H1 (cell line): ENCODE results near the gene CENPX. TPM values are rescaled to one million over a fixed set of nuclear protein-coding genes. Genes with fewer than 3 reads are reported as not detected.

Experiments
- CTCF ChIA-PET: fragments of 300-600 bp; sonication (Branson Sonifier 250); formaldehyde crosslinking; loops from one replicate; lab custom pipeline; 2021; ENCODE audit not compliant: partially characterized antibody; lab: Charles Lee
- POLR2A ChIA-PET: fragments of 300-600 bp; sonication (Branson Sonifier 250); formaldehyde crosslinking; loops from one replicate; lab custom pipeline; 2021; ENCODE audit warnings: inconsistent platforms; ENCODE audit not compliant: partially characterized antibody; lab: Charles Lee
- DNase-seq, 2 experiments: peaks; one replicate each; pipeline versions ENCODE4 v3.0.0 to v3.0.0-alpha.2; 2010 to 2022; ENCODE audit warnings: low spot score in 2 of 2, low read depth in 1 of 2, mixed read lengths in 1 of 2
- FAIRE-seq: peaks from 2 replicates; lab custom pipeline; 2011; peaks lifted over from hg19 to GRCh38; lab: Jason Lieb, UNC
- H2AFZ ChIP-seq: 2 replicates; pipeline ENCODE4 v1.8.1; 2012; ENCODE audit warnings: low read length, inconsistent platforms
- H2AK5ac ChIP-seq: 2 replicates; pipeline ENCODE4 v1.6.1; 2013; ENCODE audit warnings: low read depth, low read length
- H2BK120ac ChIP-seq: replicated peaks from 2 replicates; pipeline ENCODE3; 2013; ENCODE audit warnings: low read depth, low read length, inconsistent platforms
- H2BK12ac ChIP-seq: 2 replicates; pipeline ENCODE4 v1.6.1; 2013; ENCODE audit warnings: low read depth, low read length
- H2BK15ac ChIP-seq: 2 replicates; pipeline ENCODE4 v1.6.1; 2013; ENCODE audit warnings: low read length
- H2BK20ac ChIP-seq: 2 replicates; pipeline ENCODE4 v1.6.1; 2013; ENCODE audit warnings: low read length
- H2BK5ac ChIP-seq: 2 replicates; pipeline ENCODE4 v1.6.1; 2013; ENCODE audit warnings: low read depth, low read length
- H3K14ac ChIP-seq: 2 replicates; pipeline ENCODE4 v1.6.1; 2013; ENCODE audit warnings: inconsistent platforms; ENCODE audit not compliant: insufficient read length
- H3K18ac ChIP-seq: 2 replicates; pipeline ENCODE4 v1.6.1; 2013; ENCODE audit warnings: low read length; ENCODE audit errors: extremely low read depth
- H3K23ac ChIP-seq: 2 replicates; pipeline ENCODE4 v1.6.1; 2013; ENCODE audit warnings: inconsistent platforms; ENCODE audit not compliant: insufficient read length
- H3K23me2 ChIP-seq: 2 replicates; pipeline ENCODE4 v1.6.1; 2013; ENCODE audit warnings: low read depth, low read length
- H3K27ac ChIP-seq: 2 replicates; pipeline ENCODE4 v1.6.1; 2011; ENCODE audit warnings: low read depth, low read length, inconsistent platforms
- H3K27me3 ChIP-seq, 4 experiments: replicated peaks in 1 of 4; 1 replicate in 1 of 4; 2 replicates in 3 of 4; pipeline versions ENCODE4 v1.6.1 to v1.8.1; 2011 to 2013; ENCODE audit warnings: low read length in 3 of 4, mild to moderate bottlenecking in 3 of 4, inconsistent platforms in 2 of 4, mixed read lengths in 2 of 4, moderate library complexity in 1 of 4; ENCODE audit not compliant: control insufficient read depth in 3 of 4, insufficient read depth in 3 of 4; ENCODE audit errors: extremely low read depth in 1 of 4
- H3K36me3 ChIP-seq, 4 experiments: 2 replicates each; pipeline versions ENCODE4 v1.6.1 to v1.8.1; 2011 to 2013; ENCODE audit warnings: mild to moderate bottlenecking in 4 of 4, low read length in 3 of 4, moderate library complexity in 2 of 4, control low read depth in 1 of 4, inconsistent platforms in 1 of 4; ENCODE audit not compliant: insufficient read depth in 4 of 4, control insufficient read depth in 2 of 4
- H3K4ac ChIP-seq: replicated peaks from 2 replicates; pipeline ENCODE3; 2013; ENCODE audit warnings: low read length, low read depth, mixed read lengths, inconsistent platforms; ENCODE audit not compliant: insufficient read length
- H3K4me1 ChIP-seq, 4 experiments: replicated peaks in 1 of 4; 1 replicate in 1 of 4; 2 replicates in 3 of 4; pipeline versions ENCODE4 v1.6.1 to v1.8.1; 2011 to 2013; ENCODE audit warnings: low read length in 3 of 4, inconsistent platforms in 2 of 4, mixed read lengths in 1 of 4; ENCODE audit not compliant: insufficient read depth in 4 of 4, control insufficient read depth in 3 of 4
- H3K4me2 ChIP-seq, 2 experiments: 2 replicates each; pipeline versions ENCODE4 v1.6.1 to v1.8.1; 2011 to 2013; ENCODE audit warnings: low read depth in 2 of 2, low read length in 2 of 2, control low read depth in 1 of 2, inconsistent platforms in 1 of 2, mild to moderate bottlenecking in 1 of 2; ENCODE audit not compliant: insufficient read depth in 1 of 2
- H3K4me3 ChIP-seq, 4 experiments: fragments of 200-600, 300-600 bp in 1 of 4; sonication (generic), shearing (Covaris generic), sonication (Bioruptor Twin) in 1 of 4; 2 replicates each; pipeline versions ENCODE4 v1.5.1 to v1.8.1; 2011 to 2016; ENCODE audit warnings: low read length in 4 of 4, low read depth in 3 of 4, control low read depth in 2 of 4, inconsistent platforms in 2 of 4, mild to moderate bottlenecking in 2 of 4, mixed read lengths in 1 of 4, moderate library complexity in 1 of 4; ENCODE audit not compliant: insufficient read depth in 2 of 4; ENCODE audit errors: extremely low read depth in 1 of 4
- H3K56ac ChIP-seq: replicated peaks from 2 replicates; pipeline ENCODE3; 2013; ENCODE audit warnings: low read depth, mild to moderate bottlenecking, mixed read lengths, low read length, inconsistent platforms; ENCODE audit not compliant: insufficient read length
- H3K79me1 ChIP-seq: 2 replicates; pipeline ENCODE4 v1.6.1; 2013; ENCODE audit warnings: low read depth, low read length, control low read depth
- H3K79me2 ChIP-seq, 2 experiments: 2 replicates each; pipeline versions ENCODE4 v1.6.1 to v1.8.1; 2012 to 2013; ENCODE audit warnings: low read length in 2 of 2, mild to moderate bottlenecking in 2 of 2, inconsistent platforms in 1 of 2; ENCODE audit not compliant: insufficient read depth in 2 of 2, control insufficient read depth in 1 of 2
- H3K9ac ChIP-seq, 4 experiments: replicated peaks in 1 of 4; 1 replicate in 1 of 4; 2 replicates in 3 of 4; pipeline versions ENCODE4 v1.6.1 to v1.8.1; 2011 to 2013; ENCODE audit warnings: low read depth in 3 of 4, low read length in 3 of 4, control low read depth in 2 of 4, mild to moderate bottlenecking in 2 of 4, moderate library complexity in 2 of 4, inconsistent platforms in 1 of 4; ENCODE audit errors: extremely low read depth in 1 of 4
- H3K9me3 ChIP-seq, 2 experiments: 2 replicates each; pipeline versions ENCODE4 v1.6.1 to v1.8.1; 2012 to 2013; ENCODE audit warnings: mild to moderate bottlenecking in 2 of 2, moderate library complexity in 2 of 2, control low read depth in 1 of 2, inconsistent platforms in 1 of 2, low read depth in 1 of 2, low read length in 1 of 2, mixed read lengths in 1 of 2; ENCODE audit not compliant: insufficient read depth in 2 of 2
- H4K20me1 ChIP-seq, 2 experiments: replicated peaks in 1 of 2; 2 replicates each; pipeline versions ENCODE3 to v1.8.1; 2011 to 2013; ENCODE audit warnings: inconsistent platforms in 2 of 2, low read length in 2 of 2, mild to moderate bottlenecking in 1 of 2; ENCODE audit not compliant: insufficient read depth in 2 of 2, control insufficient read depth in 1 of 2
- H4K5ac ChIP-seq: 2 replicates; pipeline ENCODE4 v1.6.1; 2013; ENCODE audit warnings: low read length, low read depth, mixed read lengths, inconsistent platforms; ENCODE audit not compliant: insufficient read length
- H4K8ac ChIP-seq: 2 replicates; pipeline ENCODE4 v1.8.0; 2013; ENCODE audit warnings: mild to moderate bottlenecking, moderate library complexity, low read length, inconsistent platforms; ENCODE audit not compliant: insufficient read depth; ENCODE audit errors: extremely low read depth
- H4K91ac ChIP-seq: replicated peaks from 2 replicates; pipeline ENCODE3; 2013; ENCODE audit warnings: low read length, mixed read lengths, inconsistent platforms; ENCODE audit not compliant: insufficient read length
- CREB1 ChIP-seq: IDR thresholded peaks from 2 replicates; pipeline ENCODE4 v1.6.1; 2012; ENCODE audit warnings: inconsistent platforms
- JUND ChIP-seq: IDR thresholded peaks from 2 replicates; pipeline ENCODE4 v1.6.1; 2011; ENCODE audit warnings: mild to moderate bottlenecking, improper control_type of control experiment, low read length
- WGBS, 2 experiments: shearing (Covaris generic) in 1 of 2; methylation state at CpG; one replicate each; pipeline versions ENCODE4 v1.1.6 to v1.1.7; 2013 to 2015; ENCODE audit warnings: low lambda C conversion rate in 2 of 2, mixed read lengths in 2 of 2, inconsistent platforms in 1 of 2, low coverage in 1 of 2, missing lambda C conversion rate in 1 of 2; ENCODE audit not compliant: insufficient replicate concordance in 2 of 2, insufficient coverage in 1 of 2, insufficient read length in 1 of 2; ENCODE audit errors: extremely low coverage in 1 of 2, missing lambda C conversion rate in 1 of 2; 5-methylcytosine and 5-hydroxymethylcytosine counted together
- polyA plus RNA-seq, 7 experiments: library from polyadenylated mRNA; depleted of rRNA in 3 of 7; stranded (reverse) in 5 of 7; unstranded in 2 of 7; fragments of >200 nt in 5 of 7; fragments of 200-250 nt in 2 of 7; gene quantifications; 1 replicate in 5 of 7; 2 replicates in 1 of 7; 4 replicates in 1 of 7; pipeline versions ENCODE4 v1.2.1 to v1.2.3, GENCODE V29; 2011 to 2013; ENCODE audit warnings: missing spikeins in 2 of 7, mixed read lengths in 2 of 7
- total RNA-seq: library from RNA; stranded (reverse); fragmentation: NEBNext Ultra II Directional; extraction: Animal tissue kit (Norgen Biotek cat#: 25700); gene quantifications from 2 replicates; pipeline ENCODE4 v1.2.1, GENCODE V29; 2021

CENPX gene
- total and polyA plus RNA-seq, 2 of the 8 experiments (the other 6 are each of a cell fraction or from before 2014, with no cell fraction given): 116 to 122 TPM

DNA sequence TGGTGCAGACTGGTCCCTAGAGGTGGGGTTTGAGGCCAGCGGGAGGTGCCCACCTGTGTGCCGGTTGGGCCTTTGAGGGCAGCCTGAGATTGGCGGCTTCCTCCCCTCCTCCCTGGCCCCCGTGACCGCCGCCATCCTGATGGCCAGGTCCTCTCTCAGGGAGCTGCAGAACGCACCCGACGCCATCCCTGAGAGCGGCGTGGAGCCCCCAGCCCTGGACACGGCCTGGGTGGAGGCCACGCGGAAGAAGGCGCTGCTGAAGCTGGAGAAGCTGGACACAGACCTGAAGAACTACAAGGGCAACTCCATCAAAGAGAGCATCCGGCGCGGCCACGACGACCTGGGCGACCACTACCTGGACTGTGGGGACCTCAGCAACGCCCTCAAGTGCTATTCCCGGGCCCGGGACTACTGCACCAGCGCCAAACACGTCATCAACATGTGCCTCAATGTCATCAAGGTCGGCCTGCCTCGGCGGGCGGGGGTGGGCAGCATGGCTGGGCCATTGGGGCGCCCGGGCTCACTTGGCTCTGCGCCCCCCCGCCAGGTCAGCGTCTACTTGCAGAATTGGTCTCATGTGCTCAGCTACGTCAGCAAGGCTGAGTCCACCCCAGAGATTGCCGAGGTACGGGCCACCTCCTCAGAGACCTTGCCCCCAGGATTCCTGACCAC, 31.8 kb upstream of the CENPX start:
- H3K79me1 ChIP-seq: peaks cover 6% of the 10 kb centered on the region; the same call in 1 of the 2 replicates
- no peak overlapping the region for H3K9ac ChIP-seq
- H2BK12ac ChIP-seq: no peak overlapping the region
- WGBS, 2 experiments: 95% methylated on average over 37 of the region's 38 CpGs; no CpG with 5 or more reads in 1 of the 2 experiments
- peaks cover 0 to 12% of the 10 kb centered on the region in 2 experiments; a peak in 1 of 4 replicates for H3K79me2 ChIP-seq
- no peak overlapping the region for H4K5ac ChIP-seq
- no peak overlapping the region for H3K14ac ChIP-seq
- no peak overlapping the region for H3K56ac ChIP-seq
- no peak overlapping the region for H2BK5ac ChIP-seq
- H3K4me2 ChIP-seq: no peak overlapping the region
- no peak overlapping the region for H2BK20ac ChIP-seq
- ChIA-PET POLR2A (interaction anchor here (0.7 to 13.2 kb wide), 14 partner anchors 11 to 111 kb away, joined by 3 to 161 read pairs (median 3); partner anchors contain the start of genes DUS1L and RAC3), CTCF (interaction anchor here (1.0 to 5.4 kb wide), 7 partner anchors 8 to 100 kb away, joined by 3 to 40 read pairs (median 3); partner anchors contain the start of genes DCXR, DUS1L and RAC3)
- H2AFZ ChIP-seq: no peak overlapping the region
- H3K23me2 ChIP-seq: peaks cover 6% of the 10 kb centered on the region; the same call in 1 of the 2 replicates
- peaks cover 0 to 11% (median 6%) of the 10 kb centered on the region in 4 experiments; a peak in 5 of 7 replicates for H3K4me1 ChIP-seq
- no peak overlapping the region for H2BK15ac ChIP-seq
- no peak for TF ChIP-seq JUND
- TF ChIP-seq CREB1: peak; percentile 73
- H3K27me3 ChIP-seq: no peaks in the 10 kb centered on the region; a peak in 1 of 7 replicates
- no peak overlapping the region for H3K27ac ChIP-seq
- DNase-seq (no peak), FAIRE-seq (no peak)
- H2AK5ac ChIP-seq: no peak overlapping the region
- peak overlapping the region; percentile 79; the same call in 1 of the 2 replicates for H4K8ac ChIP-seq
- no peak overlapping the region for H3K4me3 ChIP-seq
- no peaks in the 10 kb centered on the region for H3K9me3 ChIP-seq
- no peak overlapping the region for H4K91ac ChIP-seq
- no peak overlapping the region for H3K23ac ChIP-seq
- no peak overlapping the region for H3K18ac ChIP-seq
- peaks cover 4 to 19% of the 10 kb centered on the region in 2 experiments for H4K20me1 ChIP-seq
- H2BK120ac ChIP-seq: no peak overlapping the region
- no peak overlapping the region for H3K4ac ChIP-seq
- peaks cover 7 to 29% (median 19%) of the 10 kb centered on the region in 4 experiments for H3K36me3 ChIP-seq
